Hepatocyte (in vitro differentiated cells): ENCODE results near the gene ADAM8.

Source experiments
- CTCF ChIP-seq: fragments of 200-600 bp; sonication (generic); IDR thresholded peaks from 2 replicates; pipeline ENCODE4 v1.5.1; 2016; ENCODE audit warnings: antibody characterized with exemption, mild to moderate bottlenecking; ENCODE audit not compliant: poor library complexity
- EZH2 ChIP-seq: fragments of 200-600 bp; sonication (generic); IDR thresholded peaks from 2 replicates; pipeline ENCODE4 v1.6.1; 2016; ENCODE audit warnings: antibody characterized with exemption, mild to moderate bottlenecking, borderline replicate concordance
- EZH2phosphoT487 ChIP-seq: fragments of 200-600 bp; sonication (generic); IDR thresholded peaks from one replicate; pipeline ENCODE4 v1.6.1; 2018; ENCODE audit warnings: antibody characterized with exemption, mild to moderate bottlenecking, low read depth, moderate library complexity; ENCODE audit not compliant: unreplicated experiment, severe bottlenecking

- TF ChIP-seq CTCF (no peak), EZH2phosphoT487 (no peak), EZH2 (no peak)
These were observed 40.1 kb upstream of the ADAM8 start for GRCh38 chr10:133316732-133317131.
